Caki2 (cell line): ENCODE data around the gene TPM1. TPM values are rescaled to one million over a fixed set of nuclear protein-coding genes. Genes with fewer than 3 reads are reported as not detected.
"Not testable (repeated sequence)": the region's sequence is repeated elsewhere in the genome, so short reads cannot be mapped to it uniquely, and the experiment has no call there.

ENCODE experiments used
- DNase-seq: peaks from one replicate; pipeline ENCODE4 v3.0.0-alpha.2; 2015; ENCODE audit warnings: low read depth
- in situ Hi-C: cut with HindIII; loops from 2 replicates; pipeline ENCODE4 v1.10.0; 2016; ENCODE audit warnings: low sequenced_read_pairs, low pct_unique_long_range_greater_than_20kb, mixed read lengths
- total RNA-seq: library from RNA; depleted of rRNA; stranded (reverse); fragments of >200 nt; shearing (Covaris generic); gene quantifications from 2 replicates; pipeline ENCODE4 v1.2.3, GENCODE V29; 2014; ENCODE audit warnings: low replicate concordance; rRNA removed

Gene TPM1
- total RNA-seq = 681 and 770 TPM in 2 replicates

GRCh38 chr15:63041974-63042876 is at the start of gene TPM1:
TPM1 (plus strand) TSS chr15:63042747; CDS start chr15:63042830, 83 bp downstream.
- in situ Hi-C loops = no loop called here
- peak; percentile 88 for DNase-seq

- DNase-seq = no peak
- in situ Hi-C loops = no loop called here
These were observed 49.5 kb upstream of the TPM1 start for GRCh38 chr15:62993066-62993465.

GRCh38 chr15:62993632-62994031 is 48.9 kb upstream of the TPM1 start:
- in situ Hi-C loops, DNase-seq: not testable (repeated sequence)

GRCh38 chr15:62994439-62994838 is 48.1 kb upstream of the TPM1 start:
- no peak for DNase-seq
- in situ Hi-C loops = no loop called here

- no peak for DNase-seq
- in situ Hi-C loops = no loop called here
These were observed 47.4 kb upstream of the TPM1 start for GRCh38 chr15:62994975-62995681.

GRCh38 chr15:62997441-62997840 is 45.1 kb upstream of the TPM1 start:
- DNase-seq = no peak
- in situ Hi-C loops = no loop called here

GRCh38 chr15:62998262-62998890 is 44.2 kb upstream of the TPM1 start:
- DNase-seq = no peak
- in situ Hi-C loops = no loop called here

- in situ Hi-C loops = no loop called here
- no peak for DNase-seq
These were observed 43.4 kb upstream of the TPM1 start for GRCh38 chr15:62999178-62999577.

- in situ Hi-C loops = no loop called here
- DNase-seq = no peak
These were observed 42.5 kb upstream of the TPM1 start for GRCh38 chr15:62999923-63000561.

- no peak for DNase-seq
- in situ Hi-C loops = no loop called here
These were observed 41.8 kb upstream of the TPM1 start for GRCh38 chr15:63000706-63001105.

GRCh38 chr15:63004211-63004610 is 38.3 kb upstream of the TPM1 start:
- in situ Hi-C loops = no loop called here
- no peak for DNase-seq

- no peak for DNase-seq
- in situ Hi-C loops = no loop called here
These were observed 36.3 kb upstream of the TPM1 start for GRCh38 chr15:63006032-63006878.

GRCh38 chr15:63008333-63009049 is 34.1 kb upstream of the TPM1 start:
- DNase-seq = no peak
- in situ Hi-C loops = no loop called here

- no peak for DNase-seq
- in situ Hi-C loops = no loop called here
These were observed 32.2 kb upstream of the TPM1 start for GRCh38 chr15:63010386-63010785.

- in situ Hi-C loops = no loop called here
- DNase-seq = no peak
These were observed 31.4 kb upstream of the TPM1 start for GRCh38 chr15:63010920-63011693.

GRCh38 chr15:63012444-63012843 is 30.1 kb upstream of the TPM1 start:
- no peak for DNase-seq
- in situ Hi-C loops = no loop called here
